ENCODE data around the gene PRR13. TPM values are rescaled to one million over a fixed set of nuclear protein-coding genes. Genes with fewer than 3 reads are reported as not detected.
A peak's percentile ranks its signal among the peaks of the same experiment; 100 is the strongest.

The PRR13 gene
- total and polyA plus RNA-seq, 9 of the 15 experiments (the other 6 are each of a cell fraction or from before 2014, with no cell fraction given): 117 to 835 (median 285) TPM

DNA sequence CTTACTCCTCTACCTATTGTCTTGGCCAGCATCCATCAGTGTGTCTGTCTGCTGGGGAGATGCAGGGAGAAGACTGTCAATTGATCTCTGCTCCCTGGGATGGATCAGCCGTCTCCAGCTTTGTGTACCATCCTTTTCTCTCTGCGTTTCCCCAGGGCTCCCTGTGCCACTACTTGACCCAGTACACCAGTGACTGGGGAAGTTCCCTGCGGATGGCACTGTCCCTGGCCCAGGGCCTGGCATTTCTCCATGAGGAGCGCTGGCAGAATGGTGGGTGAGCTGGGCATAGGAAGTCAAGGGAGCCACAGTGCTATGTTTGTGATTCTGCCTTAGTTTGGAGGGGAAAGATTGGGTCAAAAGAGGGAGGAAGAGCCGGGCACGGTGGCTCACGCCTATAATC lies 12.8 kb upstream of the PRR13 start:
- H3K36me3 ChIP-seq (ENCODE audit: control insufficient read depth, insufficient read depth, low read length): peaks cover 36% of the 10 kb centered on the region; the same call in 2 of the 3 replicates
- ATAC-seq: no peak
- in situ Hi-C loops (cut with MboI) (no loop called here), intact Hi-C loops (cut with micrococcal nuclease) (loop anchor here (10.0 kb wide), 1 partner anchor 104 kb away; the partner anchor contains the start of gene AAAS)
- H3K4me3 ChIP-seq: no peak overlapping the region
- peak overlapping the region in 1 of 2 experiments; percentile 70; a peak in 1 of 4 replicates for H3K9ac ChIP-seq (ENCODE audit: insufficient read depth in 1 of 2, low read depth in 2 of 2, low read length in 2 of 2)
- H3K27ac ChIP-seq (ENCODE audit: extremely low read depth, low read depth, low read length): no peak overlapping the region
- WGBS (ENCODE audit: insufficient coverage, low coverage, missing lambda C conversion rate): 77% methylated on average over 6 of the region's 7 CpGs
- no peak overlapping the region for H3K4me2 ChIP-seq (ENCODE audit: insufficient read depth, low read length)
- no peaks in the 10 kb centered on the region for H4K20me1 ChIP-seq (replicated peaks; ENCODE audit: control insufficient read depth, insufficient read depth, low read length)
- H3K9me3 ChIP-seq (replicated peaks; ENCODE audit: control insufficient read depth, insufficient read depth, low read depth, low read length): no peaks in the 10 kb centered on the region
- ChIA-PET CTCF (ENCODE audit: low intra/inter-chr PET ratio) (no interaction called here), POLR2A (interaction anchor here (1.2 to 1.8 kb wide), 3 partner anchors 11 to 14 kb away, joined by 3 to 5 read pairs (median 4); partner anchors contain the start of gene PRR13)
- no peak for FAIRE-seq
- H2AFZ ChIP-seq (ENCODE audit: low read depth, low read length): no peak overlapping the region
- no TSS peak for BruUV-seq (replicated peaks)
- peaks cover 19% of the 10 kb centered on the region for H3K79me2 ChIP-seq (ENCODE audit: control insufficient read depth, insufficient read depth, low read length)
- H3K4me1 ChIP-seq (replicated peaks in 1 of 2; ENCODE audit: control insufficient read depth in 2 of 2, insufficient read depth in 2 of 2, low read length in 2 of 2): peaks cover 25 to 28% of the 10 kb centered on the region in 2 experiments; a peak in 4 of 5 replicates
- H3K27me3 ChIP-seq (ENCODE audit: control insufficient read depth in 2 of 2, insufficient read depth in 2 of 2, low read length in 2 of 2): no peaks in the 10 kb centered on the region
- no peaks in the 10 kb centered on the region for H3K9me1 ChIP-seq (ENCODE audit: control insufficient read depth, insufficient read depth, low read length)
- no peak for TF ChIP-seq YY1 (IDR thresholded peaks at IDR 0.05; ENCODE audit: borderline replicate concordance in 1 of 3, control insufficient read depth in 1 of 3, extremely low read depth in 1 of 3, insufficient read depth in 3 of 3, insufficient read length in 1 of 3, insufficient replicate concordance in 2 of 3, low read depth in 1 of 3, low read length in 2 of 3)
- TF ChIP-seq, protein P1, sequence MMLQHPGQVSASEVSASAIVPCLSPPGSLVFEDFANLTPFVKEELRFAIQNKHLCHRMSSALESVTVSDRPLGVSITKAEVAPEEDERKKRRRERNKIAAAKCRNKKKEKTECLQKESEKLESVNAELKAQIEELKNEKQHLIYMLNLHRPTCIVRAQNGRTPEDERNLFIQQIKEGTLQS (IDR thresholded peaks at IDR 0.05): no peak
- TF ChIP-seq, protein P1 (CRISPR knock-in tag; conservative IDR thresholded peaks at IDR 0.05): no peak
- no peak for TF ChIP-seq RBM14 (IDR thresholded peaks at IDR 0.05; ENCODE audit: borderline replicate concordance, insufficient read depth, low read depth, low read length)
- TF ChIP-seq PYGO2 (tag; IDR thresholded peaks at IDR 0.05): no peak
- TF ChIP-seq ZNF140 (CRISPR knock-in tag; IDR thresholded peaks at IDR 0.05): no peak
- TF ChIP-seq, protein P2, sequence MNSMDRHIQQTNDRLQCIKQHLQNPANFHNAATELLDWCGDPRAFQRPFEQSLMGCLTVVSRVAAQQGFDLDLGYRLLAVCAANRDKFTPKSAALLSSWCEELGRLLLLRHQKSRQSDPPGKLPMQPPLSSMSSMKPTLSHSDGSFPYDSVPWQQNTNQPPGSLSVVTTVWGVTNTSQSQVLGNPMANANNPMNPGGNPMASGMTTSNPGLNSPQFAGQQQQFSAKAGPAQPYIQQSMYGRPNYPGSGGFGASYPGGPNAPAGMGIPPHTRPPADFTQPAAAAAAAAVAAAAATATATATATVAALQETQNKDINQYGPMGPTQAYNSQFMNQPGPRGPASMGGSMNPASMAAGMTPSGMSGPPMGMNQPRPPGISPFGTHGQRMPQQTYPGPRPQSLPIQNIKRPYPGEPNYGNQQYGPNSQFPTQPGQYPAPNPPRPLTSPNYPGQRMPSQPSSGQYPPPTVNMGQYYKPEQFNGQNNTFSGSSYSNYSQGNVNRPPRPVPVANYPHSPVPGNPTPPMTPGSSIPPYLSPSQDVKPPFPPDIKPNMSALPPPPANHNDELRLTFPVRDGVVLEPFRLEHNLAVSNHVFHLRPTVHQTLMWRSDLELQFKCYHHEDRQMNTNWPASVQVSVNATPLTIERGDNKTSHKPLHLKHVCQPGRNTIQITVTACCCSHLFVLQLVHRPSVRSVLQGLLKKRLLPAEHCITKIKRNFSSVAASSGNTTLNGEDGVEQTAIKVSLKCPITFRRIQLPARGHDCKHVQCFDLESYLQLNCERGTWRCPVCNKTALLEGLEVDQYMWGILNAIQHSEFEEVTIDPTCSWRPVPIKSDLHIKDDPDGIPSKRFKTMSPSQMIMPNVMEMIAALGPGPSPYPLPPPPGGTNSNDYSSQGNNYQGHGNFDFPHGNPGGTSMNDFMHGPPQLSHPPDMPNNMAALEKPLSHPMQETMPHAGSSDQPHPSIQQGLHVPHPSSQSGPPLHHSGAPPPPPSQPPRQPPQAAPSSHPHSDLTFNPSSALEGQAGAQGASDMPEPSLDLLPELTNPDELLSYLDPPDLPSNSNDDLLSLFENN (IDR thresholded peaks at IDR 0.05; ENCODE audit: low read depth in 2 of 2, low read length in 2 of 2): no peak
- no peak for TF ChIP-seq JUN (IDR thresholded peaks at IDR 0.05; ENCODE audit: borderline replicate concordance, low read depth, low read length)
- no peak for TF ChIP-seq JUN (CRISPR knock-in tag; IDR thresholded peaks at IDR 0.05; ENCODE audit: borderline replicate concordance)
- TF ChIP-seq SAFB2 (IDR thresholded peaks at IDR 0.05; ENCODE audit: borderline replicate concordance, low read depth, low read length, severe bottlenecking): no peak
- TF ChIP-seq NR2C2 (CRISPR knock-in tag; IDR thresholded peaks at IDR 0.05): no peak
- TF ChIP-seq NR2C2 (tag; IDR thresholded peaks at IDR 0.05): no peak
- no peak for TF ChIP-seq NRF1 (conservative IDR thresholded peaks at IDR 0.05 in 1 of 2, IDR thresholded peaks at IDR 0.05 in 1 of 2)
- no peak for DNase-seq (ENCODE audit: extremely low read depth in 1 of 4, low spot score in 3 of 4)

All from K562 (cell line).